ENCODE results near the gene NDUFA9.

NDUFA9 gene

DNA sequence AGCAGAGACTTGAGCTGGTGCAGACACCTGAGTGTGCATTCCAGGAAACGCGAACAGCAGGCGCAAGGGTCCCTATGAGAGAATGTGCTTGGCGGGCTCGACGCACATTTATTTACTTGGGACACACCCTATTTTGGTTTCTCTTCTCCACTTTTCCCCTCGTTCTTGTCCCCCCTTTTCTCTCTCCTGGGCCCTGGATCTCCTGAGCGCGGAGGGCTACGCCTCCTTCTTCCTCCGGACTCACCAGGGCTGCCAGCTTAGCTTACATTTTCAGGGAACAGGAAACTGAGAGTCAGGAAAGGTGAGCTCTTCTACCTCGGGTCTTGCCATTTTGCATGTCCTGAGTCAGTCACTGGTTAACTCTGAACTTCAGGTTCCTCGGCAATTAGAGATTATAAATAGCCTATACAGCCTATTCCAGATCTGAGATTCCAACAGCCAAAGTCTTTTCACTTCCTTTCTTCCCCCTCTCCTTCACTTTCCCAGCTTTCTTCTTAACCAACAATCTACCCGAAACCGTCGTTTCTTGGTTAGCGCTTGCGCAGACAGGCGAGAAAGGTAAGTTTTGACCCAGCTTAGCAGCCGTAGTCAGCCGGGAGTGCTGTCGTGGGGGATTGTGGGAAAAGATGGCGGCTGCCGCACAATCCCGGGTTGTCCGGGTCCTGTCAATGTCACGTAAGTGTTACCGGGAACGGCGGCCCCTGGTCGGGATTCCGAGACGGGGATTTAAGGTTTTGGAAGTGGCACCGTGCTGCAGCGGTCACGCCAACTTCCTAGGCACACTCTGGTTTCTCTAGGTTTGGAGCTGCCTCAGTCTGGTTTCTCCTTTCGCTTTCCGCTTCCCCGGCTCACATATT, at the start of gene NDUFA9, which contains the start of gene AKAP3:
TSS of gene NDUFA9 (plus strand) at position 614 of the 857 bp plus-strand sequence. CDS start at position 627, 13 bp downstream.
TSS of gene AKAP3 (minus strand) at position 551 of the 857 bp plus-strand sequence. CDS start 10,855 bp downstream, outside the sequence.
- peak within 1 kb of the TSS; percentile 98 for H3K4me3 ChIP-seq (ENCODE audit: low read length)
- peak within 1 kb of the TSS; percentile 98 for H3K9ac ChIP-seq (ENCODE audit: low read length)
- peaks cover 13% of the 10 kb centered on the region for H3K4me1 ChIP-seq (ENCODE audit: control insufficient read depth, insufficient read depth, low read length)
- no peaks in the 10 kb centered on the region for H3K9me3 ChIP-seq (ENCODE audit: control insufficient read depth, low read length)
- no peaks in the 10 kb centered on the region for H3K36me3 ChIP-seq (ENCODE audit: control insufficient read depth, insufficient read depth, low read length)
- H3K27me3 ChIP-seq (ENCODE audit: control insufficient read depth, insufficient read depth, low read length): no peaks in the 10 kb centered on the region

DNA sequence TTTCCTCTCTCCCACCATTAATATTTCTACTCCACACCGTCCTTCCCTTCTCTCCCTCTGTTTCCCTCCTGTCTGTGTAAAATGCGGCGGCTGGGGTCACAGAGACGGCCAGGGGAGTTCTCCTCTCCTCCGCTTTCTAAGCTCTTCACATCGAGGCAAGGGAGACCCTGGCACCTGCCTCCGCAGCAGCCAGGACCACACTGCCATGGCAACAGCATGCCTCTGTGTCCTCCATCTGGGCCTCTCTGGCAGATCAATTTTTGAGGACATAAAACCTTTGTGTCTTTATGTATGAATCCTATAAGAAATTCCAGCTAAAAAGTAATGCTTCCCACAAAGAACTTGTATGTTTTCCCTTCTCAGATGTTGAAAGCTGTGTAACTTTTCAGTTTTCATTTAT, 45.5 kb upstream of the NDUFA9 start:
- H3K9ac ChIP-seq (ENCODE audit: low read length): no peak overlapping the region
- no peaks in the 10 kb centered on the region for H3K27me3 ChIP-seq (ENCODE audit: control insufficient read depth, insufficient read depth, low read length)
- no peak overlapping the region for H3K4me3 ChIP-seq (ENCODE audit: low read length)
- H3K36me3 ChIP-seq (ENCODE audit: control insufficient read depth, insufficient read depth, low read length): no peaks in the 10 kb centered on the region
- no peaks in the 10 kb centered on the region for H3K9me3 ChIP-seq (ENCODE audit: control insufficient read depth, low read length)
- H3K4me1 ChIP-seq (ENCODE audit: control insufficient read depth, insufficient read depth, low read length): no peaks in the 10 kb centered on the region

DNA sequence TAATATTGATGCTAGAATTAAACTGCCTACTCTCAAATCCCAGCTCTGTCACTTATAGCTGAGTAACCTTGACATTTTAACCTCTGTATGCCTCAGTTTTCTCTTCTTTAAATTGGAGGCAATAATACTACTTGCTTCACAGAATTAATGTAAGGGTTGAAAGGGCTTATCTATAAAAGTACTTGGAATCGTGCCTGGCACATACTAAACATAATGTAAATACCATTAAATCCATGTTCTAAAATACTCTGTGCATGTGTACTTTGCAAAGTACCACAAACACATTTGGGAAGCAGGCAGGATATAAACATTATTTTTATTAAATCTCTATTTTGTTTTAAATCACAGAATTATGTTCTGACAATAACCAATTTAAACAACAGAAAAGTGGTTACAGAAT, 45.0 kb upstream of the NDUFA9 start:
- no peaks in the 10 kb centered on the region for H3K27me3 ChIP-seq (ENCODE audit: control insufficient read depth, insufficient read depth, low read length)
- H3K9ac ChIP-seq (ENCODE audit: low read length): no peak overlapping the region
- no peaks in the 10 kb centered on the region for H3K36me3 ChIP-seq (ENCODE audit: control insufficient read depth, insufficient read depth, low read length)
- no peaks in the 10 kb centered on the region for H3K9me3 ChIP-seq (ENCODE audit: control insufficient read depth, low read length)
- H3K4me1 ChIP-seq (ENCODE audit: control insufficient read depth, insufficient read depth, low read length): no peaks in the 10 kb centered on the region
- H3K4me3 ChIP-seq (ENCODE audit: low read length): no peak overlapping the region

DNA sequence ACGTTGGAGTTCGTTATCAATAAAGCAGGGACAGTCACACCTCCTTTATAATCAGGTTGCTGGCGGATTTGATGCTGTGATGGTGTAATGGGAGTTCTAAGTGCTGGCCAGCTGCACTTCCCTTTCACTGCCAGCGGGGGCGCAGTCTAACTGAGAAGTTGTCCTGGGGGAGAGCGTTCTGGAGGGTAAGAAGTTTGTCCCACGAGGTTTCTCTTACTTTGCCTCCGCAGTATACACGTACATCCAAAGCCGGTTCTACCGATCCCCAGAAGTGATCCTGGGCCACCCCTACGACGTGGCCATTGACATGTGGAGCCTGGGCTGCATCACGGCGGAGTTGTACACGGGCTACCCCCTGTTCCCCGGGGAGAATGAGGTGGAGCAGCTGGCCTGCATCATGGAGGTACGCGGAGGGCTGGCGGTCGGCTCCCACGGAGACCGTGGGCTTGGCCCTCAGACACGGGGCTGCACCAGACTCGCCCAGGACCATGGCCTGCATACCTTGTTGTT, 44.2 kb upstream of the NDUFA9 start:
- Histone ChIP-seq H3K9ac (ENCODE audit: low read length) (peak overlapping the region; percentile 83), H3K27me3 (ENCODE audit: control insufficient read depth, insufficient read depth, low read length) (no peaks in the 10 kb centered on the region), H3K36me3 (ENCODE audit: control insufficient read depth, insufficient read depth, low read length) (no peaks in the 10 kb centered on the region)

DNA sequence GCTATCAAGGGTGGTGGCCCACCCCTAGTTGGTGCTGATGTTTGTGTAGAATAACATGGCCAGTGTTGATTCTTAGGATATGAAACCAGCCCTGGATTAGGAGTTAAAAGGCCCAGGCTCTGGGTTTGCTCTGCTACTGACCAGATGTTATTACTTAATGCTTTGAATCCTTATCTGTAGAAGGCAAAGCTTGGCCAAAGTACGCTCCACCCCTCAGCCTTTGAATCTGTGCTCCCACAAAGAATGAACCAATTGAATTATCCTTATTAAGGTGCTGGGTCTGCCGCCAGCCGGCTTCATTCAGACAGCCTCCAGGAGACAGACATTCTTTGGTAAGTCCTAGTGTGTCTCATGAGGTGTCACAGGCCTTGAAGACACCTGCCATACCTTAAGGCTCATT, 41.9 kb upstream of the NDUFA9 start:
- Histone ChIP-seq H3K9me3 (ENCODE audit: control insufficient read depth, low read length) (no peaks in the 10 kb centered on the region), H3K36me3 (ENCODE audit: control insufficient read depth, insufficient read depth, low read length) (peaks cover 4% of the 10 kb centered on the region), H3K9ac (ENCODE audit: low read length) (no peak overlapping the region), H3K27me3 (ENCODE audit: control insufficient read depth, insufficient read depth, low read length) (no peaks in the 10 kb centered on the region), H3K4me3 (ENCODE audit: low read length) (no peak overlapping the region), H3K4me1 (ENCODE audit: control insufficient read depth, insufficient read depth, low read length) (no peaks in the 10 kb centered on the region)

More for the DNA sequence above, 44.2 kb upstream of the NDUFA9 start:
- H3K4me3 ChIP-seq (ENCODE audit: low read length): peak overlapping the region; percentile 92
- H3K4me1 ChIP-seq (ENCODE audit: control insufficient read depth, insufficient read depth, low read length): no peaks in the 10 kb centered on the region
- H3K9me3 ChIP-seq (ENCODE audit: control insufficient read depth, low read length): no peaks in the 10 kb centered on the region

DNA sequence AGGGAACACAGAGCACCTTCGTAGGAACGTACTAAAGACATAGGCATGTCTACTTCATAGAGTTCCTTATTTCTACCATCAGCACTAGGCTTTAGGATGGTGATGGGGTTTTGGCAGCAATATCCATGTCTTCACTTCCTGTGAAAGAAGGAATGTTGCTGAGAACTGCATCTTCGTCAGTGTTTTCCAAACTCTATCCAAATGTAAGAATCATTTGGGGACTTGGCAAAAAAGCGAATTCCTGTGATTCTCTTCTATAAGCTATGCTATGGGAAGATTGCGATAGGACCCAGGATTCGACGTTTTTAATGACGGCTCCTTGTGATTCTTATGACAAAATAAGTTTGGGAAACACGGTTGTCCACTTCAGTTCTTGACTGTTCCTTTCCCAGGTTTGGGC, 39.8 kb upstream of the NDUFA9 start:
- Histone ChIP-seq H3K27me3 (ENCODE audit: control insufficient read depth, insufficient read depth, low read length) (no peaks in the 10 kb centered on the region), H3K9ac (ENCODE audit: low read length) (no peak overlapping the region), H3K4me1 (ENCODE audit: control insufficient read depth, insufficient read depth, low read length) (no peaks in the 10 kb centered on the region), H3K9me3 (ENCODE audit: control insufficient read depth, low read length) (no peaks in the 10 kb centered on the region), H3K4me3 (ENCODE audit: low read length) (no peak overlapping the region), H3K36me3 (ENCODE audit: control insufficient read depth, insufficient read depth, low read length) (peaks cover 11% of the 10 kb centered on the region)

DNA sequence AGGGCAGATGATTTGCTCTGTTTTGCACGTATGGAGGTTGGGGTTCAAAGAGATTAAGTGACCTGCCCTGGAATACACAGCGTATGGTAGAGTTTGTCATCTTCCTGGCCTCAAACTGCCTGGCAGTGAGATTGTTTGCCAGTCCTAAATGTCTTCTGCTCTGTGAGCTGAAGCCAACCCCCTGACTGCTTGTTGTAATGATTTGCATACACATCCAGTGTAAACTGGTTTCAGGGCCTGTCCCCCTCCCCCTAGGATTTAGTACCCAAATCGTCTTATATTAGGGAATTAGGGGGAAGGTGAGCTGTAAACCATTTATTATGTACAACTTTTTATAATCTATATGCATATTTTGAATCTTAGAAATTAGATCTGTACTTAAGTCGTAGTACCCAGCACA, 38.4 kb upstream of the NDUFA9 start:
- peaks cover 11% of the 10 kb centered on the region for H3K36me3 ChIP-seq (ENCODE audit: control insufficient read depth, insufficient read depth, low read length)
- no peaks in the 10 kb centered on the region for H3K4me1 ChIP-seq (ENCODE audit: control insufficient read depth, insufficient read depth, low read length)
- no peak overlapping the region for H3K4me3 ChIP-seq (ENCODE audit: low read length)
- H3K27me3 ChIP-seq (ENCODE audit: control insufficient read depth, insufficient read depth, low read length): no peaks in the 10 kb centered on the region
- no peaks in the 10 kb centered on the region for H3K9me3 ChIP-seq (ENCODE audit: control insufficient read depth, low read length)
- no peak overlapping the region for H3K9ac ChIP-seq (ENCODE audit: low read length)

DNA sequence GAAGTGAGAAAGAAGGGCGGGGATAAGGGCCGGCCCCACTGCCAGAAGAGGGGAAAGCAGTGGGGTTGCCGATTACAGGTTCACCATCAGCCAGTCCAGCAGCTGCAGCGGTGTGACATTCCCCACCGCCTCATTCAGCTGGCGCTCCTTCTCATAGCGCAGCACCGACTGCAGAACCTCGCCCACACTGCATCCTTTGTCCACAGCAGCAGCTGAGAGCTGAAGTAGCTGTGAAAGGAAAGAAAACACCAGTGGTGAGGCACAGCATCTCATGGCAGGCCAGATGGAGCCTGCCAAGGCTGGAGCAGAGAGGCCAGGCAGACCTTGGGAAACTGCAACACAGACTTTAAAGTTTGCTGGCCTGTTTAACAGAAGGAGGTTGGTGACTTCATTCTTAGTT, 33.2 kb upstream of the NDUFA9 start:
- H3K4me3 ChIP-seq (ENCODE audit: low read length): no peak overlapping the region
- no peaks in the 10 kb centered on the region for H3K27me3 ChIP-seq (ENCODE audit: control insufficient read depth, insufficient read depth, low read length)
- peaks cover 10% of the 10 kb centered on the region for H3K36me3 ChIP-seq (ENCODE audit: control insufficient read depth, insufficient read depth, low read length)
- no peak overlapping the region for H3K9ac ChIP-seq (ENCODE audit: low read length)
- no peaks in the 10 kb centered on the region for H3K9me3 ChIP-seq (ENCODE audit: control insufficient read depth, low read length)
- H3K4me1 ChIP-seq (ENCODE audit: control insufficient read depth, insufficient read depth, low read length): no peaks in the 10 kb centered on the region

DNA sequence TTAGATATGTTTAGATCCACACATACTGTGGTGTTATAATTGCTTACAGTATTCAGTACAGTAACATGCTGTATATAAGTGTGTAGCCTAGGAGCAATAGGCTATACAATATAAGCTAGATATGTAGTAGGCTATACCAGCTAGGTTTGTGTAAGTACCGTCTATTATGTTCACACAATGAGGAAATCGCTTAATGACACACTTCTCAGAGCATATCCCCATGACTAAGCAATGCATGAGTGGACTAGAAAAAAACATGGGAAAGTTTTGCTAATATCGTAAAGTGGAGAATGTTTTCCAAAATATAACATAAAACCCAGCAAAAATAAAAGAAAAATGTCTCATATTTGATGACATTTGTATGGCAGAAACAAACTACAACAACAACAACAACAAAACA, 27.4 kb upstream of the NDUFA9 start:
- no peak overlapping the region for H3K9ac ChIP-seq (ENCODE audit: low read length)
- H3K27me3 ChIP-seq (ENCODE audit: control insufficient read depth, insufficient read depth, low read length): no peaks in the 10 kb centered on the region
- H3K9me3 ChIP-seq (ENCODE audit: control insufficient read depth, low read length): no peaks in the 10 kb centered on the region
- no peak overlapping the region for H3K4me3 ChIP-seq (ENCODE audit: low read length)
- no peaks in the 10 kb centered on the region for H3K4me1 ChIP-seq (ENCODE audit: control insufficient read depth, insufficient read depth, low read length)
- no peaks in the 10 kb centered on the region for H3K36me3 ChIP-seq (ENCODE audit: control insufficient read depth, insufficient read depth, low read length)

DNA sequence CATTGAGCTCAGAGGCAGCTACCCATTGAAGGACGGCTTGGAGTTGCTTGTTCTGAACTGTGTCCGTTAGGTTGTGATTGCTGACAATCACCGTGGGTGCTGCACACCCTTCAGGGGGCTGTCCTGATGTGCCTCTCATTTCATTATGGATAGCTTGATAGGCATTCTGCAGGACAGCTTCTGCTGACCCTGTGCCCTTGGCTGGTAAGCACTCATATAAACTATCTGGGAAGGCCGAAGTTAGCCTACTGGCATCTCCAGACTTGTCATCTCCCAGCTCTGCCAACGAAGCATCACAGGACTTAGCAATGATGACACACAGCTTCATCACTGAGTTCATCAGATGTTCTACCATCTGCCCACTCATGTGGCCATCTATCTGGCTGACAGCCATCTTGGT, 22.4 kb upstream of the NDUFA9 start:
- no peaks in the 10 kb centered on the region for H3K27me3 ChIP-seq (ENCODE audit: control insufficient read depth, insufficient read depth, low read length)
- no peak overlapping the region for H3K4me3 ChIP-seq (ENCODE audit: low read length)
- H3K4me1 ChIP-seq (ENCODE audit: control insufficient read depth, insufficient read depth, low read length): no peaks in the 10 kb centered on the region
- H3K9me3 ChIP-seq (ENCODE audit: control insufficient read depth, low read length): no peaks in the 10 kb centered on the region
- no peak overlapping the region for H3K9ac ChIP-seq (ENCODE audit: low read length)
- H3K36me3 ChIP-seq (ENCODE audit: control insufficient read depth, insufficient read depth, low read length): no peaks in the 10 kb centered on the region

DNA sequence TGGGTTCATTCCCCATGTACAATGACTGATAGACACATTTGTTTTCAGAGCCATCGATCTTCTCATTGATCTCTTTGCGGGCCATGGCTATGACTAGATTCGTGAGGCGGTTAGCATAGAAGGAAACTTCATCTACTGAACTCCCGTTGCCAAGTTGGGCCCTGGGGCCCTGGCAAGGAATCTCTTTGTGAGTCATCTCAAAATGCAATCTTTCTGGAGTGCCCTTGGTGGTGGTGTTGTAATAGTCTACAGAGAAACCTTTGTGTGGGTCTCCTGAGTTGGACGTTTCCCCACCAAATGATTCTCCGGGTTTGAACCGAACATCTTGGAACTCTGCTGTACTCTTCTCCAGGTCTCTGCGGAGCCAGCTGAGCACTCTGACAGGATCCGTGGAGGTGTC, 20.5 kb upstream of the NDUFA9 start:
- Histone ChIP-seq H3K4me1 (ENCODE audit: control insufficient read depth, insufficient read depth, low read length) (no peaks in the 10 kb centered on the region), H3K36me3 (ENCODE audit: control insufficient read depth, insufficient read depth, low read length) (no peaks in the 10 kb centered on the region), H3K4me3 (ENCODE audit: low read length) (no peak overlapping the region), H3K9ac (ENCODE audit: low read length) (no peak overlapping the region), H3K9me3 (ENCODE audit: control insufficient read depth, low read length) (no peaks in the 10 kb centered on the region), H3K27me3 (ENCODE audit: control insufficient read depth, insufficient read depth, low read length) (no peaks in the 10 kb centered on the region)

DNA sequence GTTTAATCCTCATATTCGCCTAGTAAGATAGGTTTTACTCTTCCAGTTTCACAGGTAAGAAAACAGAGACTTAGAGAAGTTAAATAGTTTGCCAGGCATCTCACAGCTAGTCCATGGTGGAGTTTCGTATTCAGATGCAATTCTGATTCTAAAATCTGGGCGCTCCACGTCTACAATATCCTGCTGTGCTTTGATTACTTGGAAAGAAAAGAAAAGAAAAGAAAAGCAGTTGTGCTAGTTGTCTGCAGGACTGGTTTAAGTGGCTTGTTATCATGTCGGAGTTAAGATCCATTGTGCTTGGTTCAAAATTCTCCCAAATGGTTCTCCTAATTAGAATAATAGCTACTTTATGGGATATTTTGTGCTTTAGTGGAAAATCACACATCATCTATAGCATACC, 18.7 kb upstream of the NDUFA9 start:
- Histone ChIP-seq H3K9ac (ENCODE audit: low read length) (no peak overlapping the region), H3K27me3 (ENCODE audit: control insufficient read depth, insufficient read depth, low read length) (no peaks in the 10 kb centered on the region), H3K4me3 (ENCODE audit: low read length) (no peak overlapping the region), H3K4me1 (ENCODE audit: control insufficient read depth, insufficient read depth, low read length) (no peaks in the 10 kb centered on the region), H3K36me3 (ENCODE audit: control insufficient read depth, insufficient read depth, low read length) (no peaks in the 10 kb centered on the region), H3K9me3 (ENCODE audit: control insufficient read depth, low read length) (no peaks in the 10 kb centered on the region)

Data from mucosa of stomach (tissue), 1 donor.